ENCODE measurements around the gene CEP164. TPM values are rescaled to one million over a fixed set of nuclear protein-coding genes. Genes with fewer than 3 reads are reported as not detected.

Gene CEP164
- total RNA-seq, 1 donor from 2014 or later = 36.1 TPM

DNA sequence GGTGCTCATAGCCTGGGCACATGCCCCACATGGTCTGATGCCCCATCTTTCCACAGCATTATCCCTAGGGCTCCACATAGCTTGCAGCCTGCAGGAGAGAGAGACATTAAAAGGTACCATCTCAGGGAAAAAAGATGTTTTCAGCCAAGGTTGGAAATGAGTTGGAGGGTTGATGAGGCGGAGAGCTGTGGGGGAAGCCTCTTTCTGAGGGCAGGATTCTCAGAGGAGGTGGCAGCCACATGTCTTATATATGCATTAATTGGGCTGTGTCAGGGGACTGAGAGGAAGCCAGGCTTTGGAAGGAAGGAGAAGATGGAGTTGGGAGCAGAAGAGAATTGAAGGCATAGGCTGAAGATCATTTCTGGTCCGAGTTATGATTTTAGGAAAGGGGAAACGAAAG, 57.8 kb downstream of the CEP164 start:
- Histone ChIP-seq H2AFZ (ENCODE audit: low read depth, low read length) (no peak overlapping the region), H3K9ac (ENCODE audit: low read length) (no peak overlapping the region), H3K4me3 (ENCODE audit: insufficient read depth, low read depth, low read length) (no peak overlapping the region), H3K27me3 (ENCODE audit: insufficient read depth, low read length) (no peaks in the 10 kb centered on the region), H3K9me3 (ENCODE audit: insufficient read depth, low read depth, low read length) (no peaks in the 10 kb centered on the region), H3K4me1 (ENCODE audit: insufficient read depth, low read length) (peaks cover 29% of the 10 kb centered on the region), H3K4me2 (ENCODE audit: low read length) (no peak overlapping the region), H3K79me2 (ENCODE audit: insufficient read depth, low read length) (no peaks in the 10 kb centered on the region), H3K36me3 (ENCODE audit: insufficient read depth, low read length) (peaks cover 18% of the 10 kb centered on the region), H3K27ac (ENCODE audit: low read depth, low read length) (no peak overlapping the region), H4K20me1 (ENCODE audit: insufficient read depth, low read length) (peaks cover 23% of the 10 kb centered on the region)
- FAIRE-seq = no peak
- H3K27me3 Mint-ChIP-seq (ENCODE audit: low read depth, unreplicated experiment) = no peaks in the 10 kb centered on the region
- TF ChIP-seq EZH2 (IDR thresholded peaks at IDR 0.05; ENCODE audit: insufficient read depth, low read length) = no peak
- TF ChIP-seq, protein P1, sequence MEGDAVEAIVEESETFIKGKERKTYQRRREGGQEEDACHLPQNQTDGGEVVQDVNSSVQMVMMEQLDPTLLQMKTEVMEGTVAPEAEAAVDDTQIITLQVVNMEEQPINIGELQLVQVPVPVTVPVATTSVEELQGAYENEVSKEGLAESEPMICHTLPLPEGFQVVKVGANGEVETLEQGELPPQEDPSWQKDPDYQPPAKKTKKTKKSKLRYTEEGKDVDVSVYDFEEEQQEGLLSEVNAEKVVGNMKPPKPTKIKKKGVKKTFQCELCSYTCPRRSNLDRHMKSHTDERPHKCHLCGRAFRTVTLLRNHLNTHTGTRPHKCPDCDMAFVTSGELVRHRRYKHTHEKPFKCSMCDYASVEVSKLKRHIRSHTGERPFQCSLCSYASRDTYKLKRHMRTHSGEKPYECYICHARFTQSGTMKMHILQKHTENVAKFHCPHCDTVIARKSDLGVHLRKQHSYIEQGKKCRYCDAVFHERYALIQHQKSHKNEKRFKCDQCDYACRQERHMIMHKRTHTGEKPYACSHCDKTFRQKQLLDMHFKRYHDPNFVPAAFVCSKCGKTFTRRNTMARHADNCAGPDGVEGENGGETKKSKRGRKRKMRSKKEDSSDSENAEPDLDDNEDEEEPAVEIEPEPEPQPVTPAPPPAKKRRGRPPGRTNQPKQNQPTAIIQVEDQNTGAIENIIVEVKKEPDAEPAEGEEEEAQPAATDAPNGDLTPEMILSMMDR (IDR thresholded peaks at IDR 0.05; ENCODE audit: insufficient read depth, low read depth, low read length) = no peak
- no peak overlapping the region for H3K27ac Mint-ChIP-seq (ENCODE audit: unreplicated experiment)
- peaks cover 24% of the 10 kb centered on the region for H3K4me1 Mint-ChIP-seq (ENCODE audit: low read depth, unreplicated experiment)
- H3K36me3 Mint-ChIP-seq (ENCODE audit: low read depth, unreplicated experiment) = peaks cover 41% of the 10 kb centered on the region
- no peak for DNase-seq (ENCODE audit: low read depth)
- no peak overlapping the region for H3K4me3 Mint-ChIP-seq (ENCODE audit: unreplicated experiment)
- H3K9me3 Mint-ChIP-seq (ENCODE audit: unreplicated experiment) = peaks cover 2% of the 10 kb centered on the region

DNA sequence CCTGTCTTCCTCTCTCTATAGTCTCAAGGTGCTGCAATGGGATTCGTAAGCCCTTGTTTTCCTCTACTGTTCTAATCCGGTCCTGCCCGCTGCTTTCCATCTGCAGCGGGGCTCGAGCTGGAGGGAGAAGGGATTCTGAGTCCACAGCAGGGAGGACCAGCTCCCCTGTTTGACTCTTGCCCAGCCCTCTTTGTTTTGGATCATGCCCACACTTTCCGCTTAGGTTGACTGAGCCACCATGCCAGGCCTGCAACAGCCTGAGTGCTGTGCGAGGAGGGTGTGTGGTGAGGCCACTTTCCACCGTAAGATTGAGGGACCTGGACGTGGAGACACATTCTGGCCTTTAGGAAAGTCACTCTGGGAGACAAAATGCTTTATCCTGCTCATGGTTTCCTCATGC, 58.3 kb downstream of the CEP164 start:
- Histone ChIP-seq H3K4me3 (ENCODE audit: insufficient read depth, low read depth, low read length) (no peak overlapping the region), H2AFZ (ENCODE audit: low read depth, low read length) (no peak overlapping the region), H3K36me3 (ENCODE audit: insufficient read depth, low read length) (peaks cover 18% of the 10 kb centered on the region), H4K20me1 (ENCODE audit: insufficient read depth, low read length) (peaks cover 26% of the 10 kb centered on the region), H3K4me1 (ENCODE audit: insufficient read depth, low read length) (peaks cover 29% of the 10 kb centered on the region), H3K79me2 (ENCODE audit: insufficient read depth, low read length) (no peaks in the 10 kb centered on the region), H3K27ac (ENCODE audit: low read depth, low read length) (no peak overlapping the region), H3K27me3 (ENCODE audit: insufficient read depth, low read length) (no peaks in the 10 kb centered on the region), H3K9ac (ENCODE audit: low read length) (no peak overlapping the region), H3K9me3 (ENCODE audit: insufficient read depth, low read depth, low read length) (no peaks in the 10 kb centered on the region), H3K4me2 (ENCODE audit: low read length) (no peak overlapping the region)
- H3K36me3 Mint-ChIP-seq (ENCODE audit: low read depth, unreplicated experiment) = peaks cover 41% of the 10 kb centered on the region
- DNase-seq (ENCODE audit: low read depth) = no peak
- H3K27me3 Mint-ChIP-seq (ENCODE audit: low read depth, unreplicated experiment) = no peaks in the 10 kb centered on the region
- TF ChIP-seq EZH2 (IDR thresholded peaks at IDR 0.05; ENCODE audit: insufficient read depth, low read length) = no peak
- TF ChIP-seq, protein P1 (IDR thresholded peaks at IDR 0.05; ENCODE audit: insufficient read depth, low read depth, low read length) = no peak
- no peak overlapping the region for H3K4me3 Mint-ChIP-seq (ENCODE audit: unreplicated experiment)
- peaks cover 24% of the 10 kb centered on the region for H3K4me1 Mint-ChIP-seq (ENCODE audit: low read depth, unreplicated experiment)
- no peak for FAIRE-seq
- H3K9me3 Mint-ChIP-seq (ENCODE audit: unreplicated experiment) = peaks cover 2% of the 10 kb centered on the region
- no peak overlapping the region for H3K27ac Mint-ChIP-seq (ENCODE audit: unreplicated experiment)

DNA sequence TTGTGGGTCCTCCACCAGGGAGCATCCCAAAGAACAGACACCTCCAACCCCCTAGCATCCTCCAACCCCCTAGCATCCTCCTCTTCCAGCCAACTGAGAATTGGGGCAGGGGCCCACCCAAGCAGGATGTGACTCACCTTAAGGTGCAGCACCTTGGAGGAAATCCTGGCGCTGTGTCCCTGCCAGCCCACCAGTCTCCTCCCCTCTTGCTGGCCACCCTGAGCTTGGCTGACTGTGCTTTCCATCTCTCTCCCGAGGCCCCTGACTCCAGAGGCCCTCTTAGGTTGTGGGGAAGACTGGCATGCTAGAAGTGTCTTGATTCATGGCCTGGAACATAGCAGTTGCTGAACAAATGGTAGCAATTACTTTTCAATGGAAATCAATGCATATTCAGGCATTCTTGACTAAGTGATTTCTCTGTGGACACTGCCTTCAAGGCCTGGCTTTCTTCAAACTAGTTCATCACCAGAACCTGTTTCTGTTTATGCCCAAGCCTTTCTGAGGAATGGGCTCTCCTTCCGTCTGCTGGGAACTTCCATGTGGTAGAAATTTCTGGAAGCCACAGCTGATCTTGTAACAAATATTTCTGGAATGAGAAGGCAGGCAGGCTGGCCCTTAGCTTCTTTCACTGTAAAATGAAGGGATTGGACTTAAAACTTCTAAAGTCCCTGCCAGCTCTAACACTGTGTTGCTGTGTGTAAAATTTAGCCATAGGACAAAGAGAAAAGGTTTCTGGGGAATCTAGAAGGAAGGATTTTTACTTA, 60.5 kb downstream of the CEP164 start:
- Mint-ChIP-seq H3K36me3 (ENCODE audit: low read depth, unreplicated experiment) (peaks cover 53% of the 10 kb centered on the region), H3K9me3 (ENCODE audit: unreplicated experiment) (peaks cover 2% of the 10 kb centered on the region), H3K4me1 (ENCODE audit: low read depth, unreplicated experiment) (peaks cover 24% of the 10 kb centered on the region), H3K27me3 (ENCODE audit: low read depth, unreplicated experiment) (no peaks in the 10 kb centered on the region), H3K27ac (ENCODE audit: unreplicated experiment) (peak overlapping the region; percentile 84), H3K4me3 (ENCODE audit: unreplicated experiment) (no peak overlapping the region)
- no peak overlapping the region for H2AFZ ChIP-seq (ENCODE audit: low read depth, low read length)
- H3K27me3 ChIP-seq (ENCODE audit: insufficient read depth, low read length) = no peaks in the 10 kb centered on the region
- DNase-seq (ENCODE audit: low read depth) (peak; percentile 82), FAIRE-seq (peak; percentile 69)
- no peaks in the 10 kb centered on the region for H3K79me2 ChIP-seq (ENCODE audit: insufficient read depth, low read length)
- H3K36me3 ChIP-seq (ENCODE audit: insufficient read depth, low read length) = peaks cover 27% of the 10 kb centered on the region
- no peaks in the 10 kb centered on the region for H3K9me3 ChIP-seq (ENCODE audit: insufficient read depth, low read depth, low read length)
- H3K4me3 ChIP-seq (ENCODE audit: insufficient read depth, low read depth, low read length) = no peak overlapping the region
- H3K27ac ChIP-seq (ENCODE audit: low read depth, low read length) = peak overlapping the region; percentile 8
- peaks cover 29% of the 10 kb centered on the region for H3K4me1 ChIP-seq (ENCODE audit: insufficient read depth, low read length)
- peaks cover 17% of the 10 kb centered on the region for H4K20me1 ChIP-seq (ENCODE audit: insufficient read depth, low read length)
- H3K9ac ChIP-seq (ENCODE audit: low read length) = no peak overlapping the region
- H3K4me2 ChIP-seq (ENCODE audit: low read length) = no peak overlapping the region
- TF ChIP-seq, protein P1 (IDR thresholded peaks at IDR 0.05; ENCODE audit: insufficient read depth, low read depth, low read length) = no peak
- TF ChIP-seq EZH2 (IDR thresholded peaks at IDR 0.05; ENCODE audit: insufficient read depth, low read length) = no peak

All from astrocyte (in vitro differentiated cells and primary cell).